IPS-15b (cell line): ENCODE results near the gene TRPM3.

Experiments
- H3K27me3 ChIP-seq: one replicate; pipeline ENCODE4 v1.6.1; 2013; ENCODE audit warnings: low read length; ENCODE audit not compliant: control insufficient read depth, insufficient read depth
- H3K36me3 ChIP-seq: one replicate; pipeline ENCODE4 v1.6.1; 2013; ENCODE audit warnings: low read length; ENCODE audit not compliant: control insufficient read depth, insufficient read depth
- H3K4me1 ChIP-seq: one replicate; pipeline ENCODE4 v1.6.1; 2013; ENCODE audit warnings: mild to moderate bottlenecking, low read length; ENCODE audit not compliant: control insufficient read depth, insufficient read depth
- H3K4me3 ChIP-seq: one replicate; pipeline ENCODE4 v1.5.1; 2013; ENCODE audit warnings: low read depth, low read length
- H3K9ac ChIP-seq: one replicate; pipeline ENCODE4 v1.6.1; 2013; ENCODE audit warnings: low read depth, mild to moderate bottlenecking, low read length
- H3K9me3 ChIP-seq: one replicate; pipeline ENCODE4 v1.6.1; 2013; ENCODE audit warnings: mild to moderate bottlenecking, low read length; ENCODE audit not compliant: control insufficient read depth, insufficient read depth

Gene TRPM3

DNA sequence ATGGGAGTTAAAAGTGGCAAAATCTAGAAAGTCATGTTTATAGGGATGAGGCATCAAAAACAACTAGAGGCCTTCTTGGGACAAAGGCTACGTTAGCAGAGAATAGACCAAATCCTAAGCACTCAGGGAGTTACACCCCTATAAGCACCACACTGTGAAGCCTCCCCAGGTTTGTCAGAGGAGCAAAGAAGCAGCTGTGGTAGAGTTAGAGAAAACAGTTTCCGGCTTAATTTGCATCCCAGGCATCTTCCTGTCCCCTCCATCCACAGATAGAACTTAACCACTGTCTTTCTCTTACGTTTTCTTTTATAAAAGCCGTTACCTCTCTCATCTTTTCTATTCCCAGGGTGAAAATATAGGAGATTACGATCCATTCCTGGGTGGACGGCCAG lies 518.4 kb downstream of the TRPM3 start:
- Histone ChIP-seq H3K9ac (no peak overlapping the region), H3K27me3 (no peaks in the 10 kb centered on the region), H3K4me1 (peaks cover 4% of the 10 kb centered on the region), H3K4me3 (no peak overlapping the region), H3K9me3 (no peaks in the 10 kb centered on the region), H3K36me3 (no peaks in the 10 kb centered on the region)

DNA sequence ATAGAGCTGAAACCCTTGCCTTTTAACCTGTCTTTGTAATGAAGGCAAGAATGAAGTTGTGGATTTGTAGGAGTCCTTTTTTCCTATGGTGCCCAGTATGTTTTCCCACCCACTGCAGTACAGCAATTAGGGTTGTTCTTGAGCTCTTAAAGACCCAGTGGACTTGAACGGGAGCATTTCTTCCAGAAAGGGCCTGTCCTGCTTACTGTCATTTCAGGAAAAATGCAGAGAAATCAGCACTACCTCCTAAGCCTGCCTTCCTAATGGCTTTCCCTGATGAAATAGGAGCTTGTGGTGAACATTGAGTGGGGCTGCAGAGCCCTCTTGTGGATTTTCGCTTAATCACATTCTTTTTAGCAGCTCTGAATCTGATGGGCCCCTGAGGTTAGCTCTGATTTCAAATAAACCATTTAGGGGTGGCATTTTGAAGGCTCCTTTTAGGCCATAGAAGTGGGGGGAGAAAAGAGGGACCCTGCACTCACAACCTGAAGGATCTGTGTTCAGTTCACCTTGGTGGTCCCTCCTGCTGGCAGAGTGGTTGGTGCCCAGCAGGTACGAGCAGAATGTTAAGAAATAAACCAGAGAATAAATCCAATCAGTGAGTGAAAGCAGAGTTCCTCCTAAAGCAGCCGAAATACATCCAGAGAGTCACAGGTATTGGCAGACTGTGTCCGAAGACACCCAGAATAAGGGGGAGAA lies 519.0 kb downstream of the TRPM3 start:
- Histone ChIP-seq H3K36me3 (no peaks in the 10 kb centered on the region), H3K9me3 (no peaks in the 10 kb centered on the region), H3K9ac (no peak overlapping the region), H3K27me3 (no peaks in the 10 kb centered on the region), H3K4me3 (no peak overlapping the region), H3K4me1 (peaks cover 4% of the 10 kb centered on the region)

DNA sequence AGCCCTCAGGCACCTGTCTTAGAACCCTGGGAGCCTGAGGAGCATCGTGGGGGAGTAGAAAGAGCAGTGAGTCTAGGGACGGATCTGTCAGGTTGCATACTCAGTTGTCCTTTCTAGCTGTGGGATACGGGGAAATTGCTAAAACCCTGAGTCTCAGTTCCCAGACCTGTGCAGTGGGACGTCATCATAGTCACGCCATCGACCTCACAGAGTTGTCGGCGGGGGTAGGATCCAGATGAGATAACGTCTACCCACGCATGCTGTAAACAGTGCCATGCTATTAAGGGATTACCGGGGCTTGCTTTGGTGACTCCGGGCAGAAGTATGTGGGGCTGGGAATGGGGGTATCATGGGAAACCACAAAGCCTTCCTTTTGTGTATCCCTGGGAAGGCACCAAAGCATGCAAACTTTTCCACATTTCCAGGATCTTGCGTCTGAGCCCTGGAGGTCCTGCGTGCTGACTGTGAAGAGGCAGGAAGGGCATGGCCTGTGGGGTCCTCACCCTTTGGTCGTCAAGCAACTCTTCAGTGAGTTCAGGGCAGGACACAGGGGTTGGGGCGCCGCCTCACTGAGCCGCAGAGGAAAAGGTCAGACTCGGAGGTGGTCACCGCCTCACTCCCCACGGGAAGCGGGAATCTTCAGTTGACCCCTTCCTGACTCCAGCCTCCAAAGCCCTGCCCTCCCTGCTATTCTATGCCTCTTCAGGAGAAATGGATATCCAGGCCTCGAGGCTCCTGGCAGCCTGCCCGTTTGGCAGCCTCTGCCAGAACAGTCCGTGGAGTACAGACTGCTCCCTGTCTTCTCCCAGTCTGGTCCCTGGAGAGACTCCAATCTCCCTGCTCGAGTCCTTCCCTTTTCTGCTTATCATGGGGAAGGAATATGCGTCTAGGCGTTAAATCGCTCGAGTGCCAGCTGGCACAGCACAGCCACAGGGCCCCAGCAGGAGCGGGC lies 520.1 kb downstream of the TRPM3 start:
- H3K36me3 ChIP-seq: no peaks in the 10 kb centered on the region
- H3K4me3 ChIP-seq: no peak overlapping the region
- H3K9ac ChIP-seq: no peak overlapping the region

DNA sequence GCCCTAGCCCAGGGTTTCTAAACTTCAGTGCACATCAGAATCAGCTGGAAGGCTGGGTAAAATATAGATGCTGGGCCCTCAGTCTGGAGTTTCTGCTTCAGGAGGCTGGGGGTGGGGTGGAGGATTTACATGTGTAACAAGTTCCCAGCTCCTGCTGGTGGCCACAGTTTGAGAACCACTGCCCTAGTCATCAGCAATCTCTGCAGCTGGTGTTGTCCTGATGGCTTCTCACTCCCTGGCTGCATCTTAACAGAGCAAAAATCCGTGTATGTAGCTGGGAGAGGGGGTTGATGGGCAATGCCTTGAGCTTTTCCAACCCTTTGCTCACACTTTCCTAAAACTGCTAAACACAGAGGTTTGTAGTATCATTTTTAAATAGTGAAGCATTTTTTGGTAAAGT lies 520.9 kb downstream of the TRPM3 start:
- Histone ChIP-seq H3K9ac (no peak overlapping the region), H3K36me3 (no peaks in the 10 kb centered on the region)

More for the DNA sequence above, 520.1 kb downstream of the TRPM3 start:
- Histone ChIP-seq H3K27me3 (no peaks in the 10 kb centered on the region), H3K4me1 (peaks cover 4% of the 10 kb centered on the region), H3K9me3 (no peaks in the 10 kb centered on the region)

DNA sequence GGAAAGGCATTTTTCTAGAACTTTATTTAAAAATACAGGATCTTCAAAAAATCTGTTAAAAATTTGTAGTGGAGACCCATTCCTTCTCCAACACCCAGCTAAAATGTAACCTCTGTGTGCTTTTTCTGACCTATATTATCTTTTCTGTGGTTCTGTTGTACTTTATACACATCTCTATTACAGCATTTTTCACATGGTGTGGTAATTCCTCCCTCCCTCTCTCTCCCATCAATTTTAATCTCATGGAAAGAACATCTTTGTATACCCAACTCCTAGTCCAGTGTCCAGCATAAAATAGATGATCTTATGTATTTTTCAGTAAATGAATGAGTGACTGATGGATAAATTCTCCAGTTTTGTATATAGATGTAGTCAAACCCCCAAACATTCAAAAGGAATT lies 523.5 kb downstream of the TRPM3 start:
- Histone ChIP-seq H3K9ac (no peak overlapping the region), H3K36me3 (no peaks in the 10 kb centered on the region), H3K27me3 (no peaks in the 10 kb centered on the region), H3K4me1 (peaks cover 4% of the 10 kb centered on the region), H3K9me3 (no peaks in the 10 kb centered on the region), H3K4me3 (no peak overlapping the region)

More for the DNA sequence above, 520.9 kb downstream of the TRPM3 start:
- Histone ChIP-seq H3K4me1 (peaks cover 4% of the 10 kb centered on the region), H3K4me3 (no peak overlapping the region), H3K9me3 (no peaks in the 10 kb centered on the region), H3K27me3 (no peaks in the 10 kb centered on the region)

DNA sequence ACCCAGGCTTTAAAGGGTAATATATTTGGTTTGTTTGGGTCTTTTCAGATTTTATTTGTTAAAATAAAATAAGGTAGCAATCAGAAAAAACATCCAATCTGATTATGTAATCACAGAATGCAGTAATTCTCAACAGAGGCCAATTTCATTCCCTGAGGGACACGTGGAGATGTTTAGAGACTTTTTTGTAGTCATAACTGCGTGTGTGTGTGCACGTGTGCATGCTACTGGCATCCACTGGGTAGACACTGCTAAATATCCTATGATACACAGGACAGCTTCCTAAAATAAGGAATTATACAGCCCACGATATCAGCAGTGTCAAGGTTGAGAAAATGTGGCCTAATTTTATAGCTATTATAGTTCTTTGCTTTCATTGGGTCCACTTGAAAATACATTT lies 526.2 kb downstream of the TRPM3 start:
- no peak overlapping the region for H3K4me3 ChIP-seq
- H3K4me1 ChIP-seq: peaks cover 3% of the 10 kb centered on the region
- no peak overlapping the region for H3K9ac ChIP-seq
- no peaks in the 10 kb centered on the region for H3K36me3 ChIP-seq
- H3K9me3 ChIP-seq: no peaks in the 10 kb centered on the region
- no peaks in the 10 kb centered on the region for H3K27me3 ChIP-seq

DNA sequence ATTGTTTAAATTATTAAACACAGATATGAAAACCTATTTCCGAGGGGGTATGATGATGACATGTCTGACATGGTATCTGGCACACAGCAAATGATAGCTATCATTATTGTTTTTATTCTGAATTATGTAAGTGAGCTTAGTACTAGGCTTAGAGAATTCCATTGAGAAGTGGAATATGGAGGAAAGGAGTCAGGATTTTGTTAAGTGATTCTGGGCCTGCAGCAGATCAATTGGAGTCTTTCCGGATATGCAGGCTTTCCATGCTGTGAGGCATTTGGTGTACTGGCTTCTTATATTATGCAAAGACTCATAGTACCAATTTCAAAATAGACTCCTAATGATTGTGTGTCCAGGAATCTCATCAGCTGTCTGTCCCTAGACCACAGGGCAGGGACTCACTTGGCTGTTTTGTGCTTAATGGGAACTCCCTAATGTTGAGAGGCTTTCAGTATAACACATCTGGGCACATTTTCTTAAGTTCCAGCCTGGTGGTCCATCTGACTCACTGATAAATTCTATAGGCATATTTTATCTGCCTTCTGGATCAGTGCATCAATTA lies 527.0 kb downstream of the TRPM3 start:
- no peak overlapping the region for H3K9ac ChIP-seq
- no peak overlapping the region for H3K4me3 ChIP-seq
- no peaks in the 10 kb centered on the region for H3K36me3 ChIP-seq
- peaks cover 3% of the 10 kb centered on the region for H3K4me1 ChIP-seq
- H3K9me3 ChIP-seq: no peaks in the 10 kb centered on the region
- no peaks in the 10 kb centered on the region for H3K27me3 ChIP-seq

DNA sequence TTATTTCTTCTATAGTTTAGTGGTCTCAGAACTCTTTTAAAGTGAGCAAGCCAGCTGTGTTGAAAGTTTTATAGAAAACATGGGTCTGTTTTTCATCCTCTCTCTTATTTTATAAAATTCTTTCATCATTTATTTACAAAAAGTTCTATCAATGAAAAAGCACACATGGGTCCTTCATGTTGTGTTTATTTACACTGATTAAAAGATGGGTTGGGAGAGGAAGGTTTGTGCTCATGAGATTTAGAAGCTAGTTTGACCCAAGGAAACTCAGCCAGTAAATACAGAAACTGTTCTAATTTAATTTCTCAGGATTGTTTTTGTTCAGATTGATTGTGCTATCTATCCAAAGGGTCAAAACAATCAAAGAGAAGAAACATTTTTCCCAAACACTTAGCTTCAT lies 528.2 kb downstream of the TRPM3 start:
- H3K36me3 ChIP-seq: no peaks in the 10 kb centered on the region
- no peak overlapping the region for H3K9ac ChIP-seq
- H3K27me3 ChIP-seq: no peaks in the 10 kb centered on the region
- H3K9me3 ChIP-seq: no peaks in the 10 kb centered on the region
- H3K4me3 ChIP-seq: no peak overlapping the region
- H3K4me1 ChIP-seq: peaks cover 3% of the 10 kb centered on the region

DNA sequence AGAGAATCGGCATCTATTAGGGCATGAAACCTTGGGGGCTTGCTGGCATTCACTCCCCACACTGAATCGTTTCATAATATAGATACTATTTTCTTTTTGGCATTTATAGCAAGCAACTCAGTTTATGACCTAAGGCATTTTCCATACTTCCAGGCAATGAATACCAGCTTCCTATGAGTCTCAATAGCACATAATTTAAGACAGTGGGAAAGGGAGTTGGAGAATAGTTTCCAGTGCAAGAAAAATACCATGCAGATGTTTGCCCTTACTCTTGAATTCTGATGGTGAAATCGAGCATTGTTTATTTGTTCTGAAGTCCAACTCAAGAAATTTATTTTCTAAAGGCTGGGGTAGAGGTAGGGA lies 531.1 kb downstream of the TRPM3 start:
- Histone ChIP-seq H3K9ac (no peak overlapping the region), H3K4me3 (no peak overlapping the region), H3K9me3 (no peaks in the 10 kb centered on the region), H3K27me3 (no peaks in the 10 kb centered on the region), H3K4me1 (peaks cover 3% of the 10 kb centered on the region), H3K36me3 (no peaks in the 10 kb centered on the region)

DNA sequence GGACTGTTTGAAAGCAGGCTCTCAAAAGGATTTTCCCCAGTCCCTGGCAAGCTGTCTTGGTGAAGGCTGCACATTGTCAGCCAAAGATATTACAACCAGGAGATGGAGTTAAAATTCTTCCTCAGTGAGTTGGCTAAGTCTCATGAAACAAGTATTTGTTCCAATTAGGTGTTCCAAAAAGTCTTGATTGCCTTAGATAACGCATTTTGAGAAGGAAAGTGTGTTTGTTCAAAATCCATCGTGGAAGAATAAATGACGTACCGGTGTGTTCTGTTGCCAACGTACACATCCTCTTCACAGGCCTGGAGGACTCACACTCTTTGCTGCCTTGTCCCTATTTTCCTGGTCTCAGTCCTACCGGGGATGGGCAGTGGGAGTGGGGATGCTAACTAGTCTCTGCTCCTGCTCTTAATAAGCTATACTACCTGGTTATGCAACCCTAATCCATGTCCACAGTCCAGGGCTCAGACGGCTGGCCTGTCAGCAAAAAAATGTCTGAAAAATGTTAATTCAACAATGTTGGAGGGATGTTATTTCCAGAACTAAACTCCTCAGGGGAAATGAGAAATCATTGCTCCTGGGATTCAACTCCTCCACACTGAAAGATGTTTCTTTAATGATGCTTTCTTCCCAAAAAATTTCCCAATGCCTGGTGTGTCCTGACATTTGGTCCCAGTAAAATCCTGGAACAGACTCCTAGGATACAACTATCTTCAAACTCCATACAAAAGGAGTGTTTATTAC lies 531.7 kb downstream of the TRPM3 start:
- no peaks in the 10 kb centered on the region for H3K9me3 ChIP-seq
- no peaks in the 10 kb centered on the region for H3K27me3 ChIP-seq
- H3K4me1 ChIP-seq: peaks cover 3% of the 10 kb centered on the region
- H3K4me3 ChIP-seq: no peak overlapping the region
- no peaks in the 10 kb centered on the region for H3K36me3 ChIP-seq
- no peak overlapping the region for H3K9ac ChIP-seq

DNA sequence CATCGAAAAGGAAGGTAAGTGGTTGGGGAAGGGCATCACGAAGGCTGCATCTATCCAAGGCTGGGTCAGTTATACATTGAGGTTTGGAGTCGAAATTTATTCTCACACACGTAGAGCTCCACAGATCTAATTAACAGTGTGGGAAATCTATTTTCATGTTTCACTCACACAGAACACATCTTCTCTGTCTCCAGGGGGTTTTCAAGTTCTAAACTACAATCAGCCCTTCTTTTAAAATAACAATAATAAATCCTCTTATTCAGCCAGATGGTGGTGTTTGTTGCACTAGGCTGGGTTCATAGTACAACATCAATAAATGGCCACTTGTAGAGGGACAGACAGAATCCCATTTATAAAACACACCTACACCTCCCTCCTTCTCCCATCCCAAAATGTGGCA lies 532.4 kb downstream of the TRPM3 start:
- Histone ChIP-seq H3K4me3 (no peak overlapping the region), H3K36me3 (no peaks in the 10 kb centered on the region), H3K9me3 (no peaks in the 10 kb centered on the region), H3K27me3 (no peaks in the 10 kb centered on the region), H3K9ac (no peak overlapping the region), H3K4me1 (peaks cover 3% of the 10 kb centered on the region)
